Mesenchymal stem cell (in vitro differentiated cells and primary cell): ENCODE data around the gene LBHD1.

ENCODE experiments used
- DNase-seq: peaks from one replicate; pipeline ENCODE4 v3.0.0-alpha.2; 2013
- H2AFZ ChIP-seq: one replicate; pipeline ENCODE4 v1.6.1; 2013; ENCODE audit warnings: low read depth, mild to moderate bottlenecking, control low read depth, inconsistent platforms, low read length, moderate library complexity
- H2AK5ac ChIP-seq: 2 replicates; pipeline ENCODE4 v1.6.1; 2013; ENCODE audit warnings: low read length, moderate library complexity, mild to moderate bottlenecking, inconsistent platforms; ENCODE audit not compliant: severe bottlenecking
- H2BK120ac ChIP-seq: one replicate; pipeline ENCODE4 v1.6.1; 2013; ENCODE audit warnings: low read depth, mild to moderate bottlenecking, inconsistent platforms, low read length, moderate library complexity
- H2BK12ac ChIP-seq, 2 experiments: one replicate each; pipeline ENCODE4 v1.6.1; 2013; ENCODE audit warnings: inconsistent platforms in 2 of 2, low read length in 2 of 2, mild to moderate bottlenecking in 2 of 2, moderate library complexity in 2 of 2, control low read depth in 1 of 2
- H2BK15ac ChIP-seq: one replicate; pipeline ENCODE4 v1.6.1; 2013; ENCODE audit warnings: mild to moderate bottlenecking, low read depth, inconsistent platforms; ENCODE audit not compliant: poor library complexity, severe bottlenecking
- H2BK5ac ChIP-seq: 2 replicates; pipeline ENCODE4 v1.6.1; 2013; ENCODE audit warnings: low read depth, mild to moderate bottlenecking, low read length, control low read depth, inconsistent platforms; ENCODE audit not compliant: poor library complexity, severe bottlenecking
- H3K14ac ChIP-seq, 2 experiments: one replicate each; pipeline ENCODE4 v1.6.1; 2013; ENCODE audit warnings: inconsistent platforms in 2 of 2, low read length in 2 of 2, control low read depth in 1 of 2, mild to moderate bottlenecking in 1 of 2, moderate library complexity in 1 of 2
- H3K18ac ChIP-seq, 2 experiments: one replicate each; pipeline ENCODE4 v1.6.1; 2013; ENCODE audit warnings: inconsistent platforms in 2 of 2, low read length in 2 of 2, control low read depth in 1 of 2, low read depth in 1 of 2, mild to moderate bottlenecking in 1 of 2
- H3K23ac ChIP-seq, 2 experiments: one replicate each; pipeline ENCODE4 v1.6.1; 2013; ENCODE audit warnings: inconsistent platforms in 2 of 2, low read length in 2 of 2, mild to moderate bottlenecking in 2 of 2, moderate library complexity in 2 of 2, control low read depth in 1 of 2
- H3K27ac ChIP-seq: 2 replicates; pipeline ENCODE4 v1.5.1; 2013; ENCODE audit warnings: mild to moderate bottlenecking, moderate library complexity, low read length, control low read depth, inconsistent platforms; ENCODE audit not compliant: poor library complexity, severe bottlenecking
- H3K27me3 ChIP-seq, 2 experiments: 2 replicates each; pipeline versions ENCODE4 v1.6.1 to v1.7.0; 2013; ENCODE audit warnings: low read length in 2 of 2, mild to moderate bottlenecking in 2 of 2, moderate library complexity in 2 of 2, control low read depth in 1 of 2, inconsistent platforms in 1 of 2; ENCODE audit not compliant: control insufficient read depth in 1 of 2, insufficient read depth in 1 of 2
- H3K36me3 ChIP-seq, 2 experiments: 2 replicates each; pipeline versions ENCODE4 v1.6.1 to v1.7.0; 2013; ENCODE audit warnings: low read length in 2 of 2, control low read depth in 1 of 2, inconsistent platforms in 1 of 2, low read depth in 1 of 2, mild to moderate bottlenecking in 1 of 2; ENCODE audit not compliant: insufficient read depth in 2 of 2, control insufficient read depth in 1 of 2
- H3K4ac ChIP-seq, 2 experiments: one replicate each; pipeline ENCODE4 v1.6.1; 2013; ENCODE audit warnings: inconsistent platforms in 2 of 2, low read length in 2 of 2, mild to moderate bottlenecking in 2 of 2, moderate library complexity in 2 of 2, control low read depth in 1 of 2, low read depth in 1 of 2
- H3K4me1 ChIP-seq: 2 replicates; pipeline ENCODE4 v1.6.1; 2013; ENCODE audit warnings: low read depth, low read length, control low read depth; ENCODE audit not compliant: control insufficient read depth, insufficient read depth
- H3K4me2 ChIP-seq: 2 replicates; pipeline ENCODE4 v1.6.1; 2013; ENCODE audit warnings: low read length, mild to moderate bottlenecking, inconsistent platforms; ENCODE audit not compliant: poor library complexity, severe bottlenecking
- H3K4me3 ChIP-seq, 2 experiments: 2 replicates each; pipeline versions ENCODE4 v1.5.1 to v1.7.0; 2013; ENCODE audit warnings: low read length in 2 of 2, mild to moderate bottlenecking in 2 of 2, control low read depth in 1 of 2, low read depth in 1 of 2; ENCODE audit not compliant: insufficient read depth in 1 of 2
- H3K79me1 ChIP-seq: replicated peaks from 2 replicates; pipeline ENCODE4 v1.6.1; 2013; ENCODE audit warnings: mild to moderate bottlenecking, control low read depth, low read length, inconsistent platforms; ENCODE audit not compliant: poor library complexity, severe bottlenecking
- H3K9ac ChIP-seq: 2 replicates; pipeline ENCODE4 v1.7.0; 2013; ENCODE audit warnings: mild to moderate bottlenecking, low read length, moderate library complexity
- H3K9me3 ChIP-seq: 2 replicates; pipeline ENCODE4 v1.7.0; 2013; ENCODE audit warnings: mild to moderate bottlenecking, low read length; ENCODE audit not compliant: control insufficient read depth
- H4K8ac ChIP-seq: one replicate; pipeline ENCODE4 v1.6.1; 2013; ENCODE audit warnings: inconsistent platforms, mild to moderate bottlenecking, low read length, moderate library complexity
- H4K91ac ChIP-seq: one replicate; pipeline ENCODE4 v1.6.1; 2013; ENCODE audit warnings: mild to moderate bottlenecking, low read length, inconsistent platforms
- WGBS: methylation state at CpG from one replicate; pipeline ENCODE4 v1.1.7; 2013; ENCODE audit warnings: mixed read lengths; 5-methylcytosine and 5-hydroxymethylcytosine counted together

Gene LBHD1

DNA sequence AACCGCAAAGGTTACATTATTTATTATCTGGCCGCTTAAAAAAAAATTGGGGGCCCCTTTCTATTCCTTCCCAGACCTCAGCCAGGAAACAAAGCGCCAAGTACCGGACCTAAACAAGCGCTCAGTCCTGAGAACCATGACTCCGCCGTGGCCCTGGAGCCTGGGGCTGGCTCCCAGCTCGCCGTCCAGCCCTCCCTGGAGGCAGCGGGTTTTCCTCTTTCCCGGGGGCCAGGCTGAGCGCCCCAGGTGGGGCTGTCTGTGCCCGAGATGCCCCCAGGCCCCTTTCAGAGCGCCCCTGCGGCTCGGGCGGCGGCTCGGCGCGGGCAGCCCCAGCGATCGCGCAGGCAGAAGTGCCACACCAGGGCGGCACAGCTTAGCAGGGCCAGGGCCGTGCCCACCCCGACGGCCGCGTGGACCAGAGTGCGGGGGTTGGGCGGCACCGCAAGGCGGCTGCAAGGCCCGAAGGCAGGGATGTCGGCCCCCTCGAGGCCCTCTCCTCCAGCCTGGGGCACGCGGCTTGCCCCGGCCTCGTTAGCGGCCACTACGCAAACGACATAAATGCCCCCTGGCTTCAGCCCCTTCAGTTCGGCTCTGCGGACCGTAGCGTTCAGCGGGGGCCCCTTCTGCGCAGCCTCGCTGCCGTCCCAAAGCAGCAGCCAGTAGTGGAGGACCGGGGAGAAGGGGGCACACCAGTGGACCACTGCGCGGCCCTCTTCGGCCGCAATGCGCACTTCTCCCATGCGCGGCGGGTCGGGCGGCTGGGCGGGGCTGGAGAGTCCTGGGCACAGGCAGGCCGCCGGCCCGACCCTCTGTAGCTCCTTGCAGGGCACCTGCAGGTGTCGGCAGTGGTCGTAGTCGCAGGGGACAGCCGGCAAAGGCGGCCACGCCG is 15.7 kb upstream of the LBHD1 start:
- peaks cover 33 to 35% of the 10 kb centered on the region in 2 experiments for H3K36me3 ChIP-seq
- no peak overlapping the region for H3K23ac ChIP-seq
- 93% methylated on average over 73 of the region's 74 CpGs for WGBS
- no peak overlapping the region for H2BK15ac ChIP-seq
- no peak overlapping the region for H2BK120ac ChIP-seq
- H3K14ac ChIP-seq, result no peak overlapping the region
- no peaks in the 10 kb centered on the region for H3K9me3 ChIP-seq
- H3K79me1 ChIP-seq, result peaks cover 11% of the 10 kb centered on the region
- peak overlapping the region; percentile 35 for H2AK5ac ChIP-seq
- H2BK12ac ChIP-seq, result no peak overlapping the region
- peak overlapping the region in 1 of 2 experiments; percentile 91 for H3K4me3 ChIP-seq
- peak overlapping the region; percentile 30 for H4K91ac ChIP-seq
- peaks cover 27% of the 10 kb centered on the region for H3K4me1 ChIP-seq
- H4K8ac ChIP-seq, result peak overlapping the region; percentile 31
- no peak for DNase-seq
- H3K18ac ChIP-seq, result no peak overlapping the region
- H2BK5ac ChIP-seq, result no peak overlapping the region
- H3K4ac ChIP-seq, result no peak overlapping the region
- no peak overlapping the region for H3K4me2 ChIP-seq
- H3K27ac ChIP-seq, result no peak overlapping the region
- no peak overlapping the region for H2AFZ ChIP-seq
- peak overlapping the region; percentile 93 for H3K9ac ChIP-seq
- H3K27me3 ChIP-seq, result no peaks in the 10 kb centered on the region

DNA sequence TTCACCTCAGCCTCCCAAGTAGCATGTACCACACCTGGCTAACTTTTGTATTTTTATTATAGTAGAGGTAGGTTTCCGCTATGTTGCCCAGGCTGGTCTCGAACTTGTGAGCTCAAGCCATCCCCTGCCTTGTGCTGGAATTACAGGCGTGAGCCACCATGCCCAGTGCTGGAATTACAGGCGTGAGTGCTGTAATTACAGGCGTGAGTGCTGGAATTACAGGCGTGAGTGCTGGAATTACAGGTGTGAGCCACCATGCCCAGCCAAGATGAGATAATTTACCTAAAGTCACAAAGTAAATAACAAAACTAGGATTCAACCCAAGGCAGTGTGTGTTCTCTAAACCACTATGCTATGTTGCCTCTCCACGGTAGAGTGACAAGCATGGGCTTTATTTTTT is 10.5 kb upstream of the LBHD1 start:
- H4K91ac ChIP-seq, result no peak overlapping the region
- H3K36me3 ChIP-seq, result peaks cover 6 to 15% of the 10 kb centered on the region in 2 experiments
- no peak overlapping the region for H3K23ac ChIP-seq
- no peak overlapping the region for H2BK5ac ChIP-seq
- peaks cover 5% of the 10 kb centered on the region for H3K4me1 ChIP-seq
- 97% methylated on average over 7 of the region's 7 CpGs for WGBS
- no peak overlapping the region for H2BK12ac ChIP-seq
- H2BK15ac ChIP-seq, result no peak overlapping the region
- no peak overlapping the region for H4K8ac ChIP-seq
- H3K79me1 ChIP-seq, result peaks cover 3% of the 10 kb centered on the region
- no peak overlapping the region for H3K18ac ChIP-seq
- no peak overlapping the region for H3K4me3 ChIP-seq
- H2AFZ ChIP-seq, result no peak overlapping the region
- no peak overlapping the region for H3K27ac ChIP-seq
- H3K9ac ChIP-seq, result no peak overlapping the region
- no peak for DNase-seq
- no peaks in the 10 kb centered on the region for H3K9me3 ChIP-seq
- no peak overlapping the region for H3K4me2 ChIP-seq
- no peak overlapping the region for H3K14ac ChIP-seq
- no peaks in the 10 kb centered on the region for H3K27me3 ChIP-seq
- H2AK5ac ChIP-seq, result peak overlapping the region; percentile 81
- no peak overlapping the region for H2BK120ac ChIP-seq
- no peak overlapping the region for H3K4ac ChIP-seq

- no peak overlapping the region for H3K14ac ChIP-seq
- no peaks in the 10 kb centered on the region for H3K27me3 ChIP-seq
- peak overlapping the region in 1 of 2 experiments; percentile 28 for H3K4me3 ChIP-seq
- H4K8ac ChIP-seq, result peak overlapping the region; percentile 71
- WGBS, result 65% methylated on average over 3 of the region's 4 CpGs
- no peak overlapping the region for H2AFZ ChIP-seq
- no peak overlapping the region for H2BK5ac ChIP-seq
- H3K18ac ChIP-seq, result no peak overlapping the region
- H2BK12ac ChIP-seq, result no peak overlapping the region
- peak overlapping the region; percentile 44 for H3K9ac ChIP-seq
- no peaks in the 10 kb centered on the region for H3K9me3 ChIP-seq
- peaks cover 9% of the 10 kb centered on the region for H3K79me1 ChIP-seq
- H2BK120ac ChIP-seq, result no peak overlapping the region
- peaks cover 9% of the 10 kb centered on the region for H3K4me1 ChIP-seq
- H3K23ac ChIP-seq, result no peak overlapping the region
- peak overlapping the region; percentile 49 for H4K91ac ChIP-seq
- peak overlapping the region; percentile 39 for H3K27ac ChIP-seq
- H3K36me3 ChIP-seq, result peaks cover 13 to 22% of the 10 kb centered on the region in 2 experiments
- H2AK5ac ChIP-seq, result no peak overlapping the region
- peak overlapping the region in 1 of 2 experiments; percentile 73 for H3K4ac ChIP-seq
- no peak overlapping the region for H2BK15ac ChIP-seq
- no peak overlapping the region for H3K4me2 ChIP-seq
- DNase-seq, result peak; percentile 90
Observed at GRCh38 chr11:62680825-62681240, 8.8 kb upstream of the LBHD1 start.
